HG02943 (cell line): ENCODE data around the gene TEX11.

Experiments
- ATAC-seq: cut with Tn5 transposase; IDR thresholded peaks from one replicate; pipeline ENCODE4 v1.9.1; 2021; ENCODE audit warnings: mild to moderate bottlenecking, low read depth, moderate library complexity; ENCODE audit not compliant: unreplicated experiment

The TEX11 gene

GRCh38 chrX:70504772-70505450, 403.6 kb downstream of the TEX11 start:
- ATAC-seq = no peak

GRCh38 chrX:70500826-70501225, 407.7 kb downstream of the TEX11 start:
- no peak for ATAC-seq

GRCh38 chrX:70498129-70498528, 410.4 kb downstream of the TEX11 start:
- no peak for ATAC-seq

GRCh38 chrX:70497026-70497425, 411.5 kb downstream of the TEX11 start:
- no peak for ATAC-seq

GRCh38 chrX:70496491-70496890, 412.0 kb downstream of the TEX11 start:
- no peak for ATAC-seq

- ATAC-seq = no peak
Measured at GRCh38 chrX:70494441-70494840, 414.1 kb downstream of the TEX11 start.

GRCh38 chrX:70488856-70489255, 419.7 kb downstream of the TEX11 start:
- ATAC-seq = no peak

GRCh38 chrX:70485466-70485865, 423.0 kb downstream of the TEX11 start:
- ATAC-seq = no peak

- no peak for ATAC-seq
Measured at GRCh38 chrX:70482300-70482699, 426.2 kb downstream of the TEX11 start.

- no peak for ATAC-seq
Measured at GRCh38 chrX:70481471-70482270, 426.8 kb downstream of the TEX11 start.

GRCh38 chrX:70480660-70481018, 427.9 kb downstream of the TEX11 start:
- ATAC-seq = no peak

GRCh38 chrX:70479922-70480659, 428.4 kb downstream of the TEX11 start:
- no peak for ATAC-seq

GRCh38 chrX:70479247-70479921, 429.1 kb downstream of the TEX11 start:
- ATAC-seq = no peak
